NCI-H82 (cell line): ENCODE results near the gene UBE3A.
"Not testable (repeated sequence)": the region's sequence is repeated elsewhere in the genome, so short reads cannot be mapped to it uniquely, and the experiment has no call there.

Experiments
- DNase-seq: peaks from one replicate; lab custom pipeline; 2025; lab: John Stamatoyannopoulos, UW

The UBE3A gene

DNA sequence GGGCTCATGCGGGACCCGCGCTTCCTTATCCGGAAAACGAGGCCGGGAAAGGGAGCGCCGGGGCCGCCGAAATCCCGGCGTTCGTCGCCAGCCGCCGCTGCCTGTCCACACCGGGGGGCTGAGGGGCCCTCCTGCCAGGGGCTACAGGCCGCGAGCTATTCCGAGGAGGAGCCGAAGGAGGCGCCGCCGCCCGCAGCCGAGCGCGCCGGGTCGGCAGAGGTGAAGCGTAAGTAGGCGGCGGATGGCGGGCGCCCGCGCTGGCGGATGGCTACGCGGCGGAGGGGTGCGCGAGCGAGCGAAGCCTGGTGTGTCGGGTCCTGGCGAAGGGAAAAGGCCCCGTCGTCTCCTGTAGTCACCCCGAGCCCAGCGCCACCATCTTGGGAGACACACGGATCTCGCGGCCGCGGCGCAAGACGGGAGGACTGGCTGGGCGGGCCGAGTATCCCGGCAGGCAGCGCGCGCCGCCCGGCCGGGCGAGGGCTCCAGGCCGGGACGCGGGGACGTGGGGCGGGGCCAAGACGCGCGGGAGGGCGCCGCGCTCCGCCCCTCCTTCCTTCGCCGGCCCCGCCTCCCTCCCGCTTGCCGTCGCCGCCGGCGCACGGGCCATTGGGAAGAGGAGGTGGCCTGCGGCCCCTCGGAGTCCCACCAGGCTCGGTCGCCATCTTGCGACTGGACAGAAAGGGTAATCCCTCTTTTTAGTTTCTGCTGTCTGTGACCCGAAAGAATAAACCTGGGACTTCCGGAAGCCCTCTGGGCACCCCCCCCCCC is at the start of gene UBE3A:
Gene UBE3A (minus strand): TSS at position 424 of the 768 bp plus-strand sequence. CDS start 29,917 bp downstream, outside the sequence.
- DNase-seq: peak; percentile 94

DNA sequence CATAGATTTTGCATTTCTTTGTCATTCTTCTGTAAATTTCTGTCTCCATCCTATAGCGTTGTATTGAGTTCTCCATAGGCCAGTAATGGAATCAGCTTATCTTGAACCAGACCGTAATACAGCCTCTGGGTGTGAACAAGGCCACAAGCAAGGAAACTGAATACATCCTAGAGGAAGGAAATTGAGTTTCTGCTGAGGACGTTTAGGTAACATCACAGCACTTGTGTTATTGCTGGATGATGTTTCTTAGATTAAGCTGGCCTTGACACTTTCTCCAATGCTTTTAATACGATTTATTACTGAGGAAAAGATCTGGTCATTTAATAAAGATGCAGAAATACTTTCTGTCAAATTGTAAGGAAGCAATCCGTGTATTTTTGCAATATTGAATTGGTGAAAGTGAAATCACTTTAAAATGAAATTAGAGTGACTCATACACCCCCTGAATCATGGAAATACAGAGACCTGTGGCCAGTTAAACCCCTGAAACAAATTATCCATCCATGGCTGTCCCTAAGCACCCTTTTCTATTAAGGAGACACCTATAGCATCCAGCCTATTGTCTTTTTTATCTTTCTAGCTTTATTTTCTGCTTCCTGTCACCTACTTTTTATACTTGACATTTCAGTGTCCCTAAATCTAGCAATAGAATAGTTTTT is 48.5 kb upstream of the UBE3A start:
- DNase-seq: no peak

DNA sequence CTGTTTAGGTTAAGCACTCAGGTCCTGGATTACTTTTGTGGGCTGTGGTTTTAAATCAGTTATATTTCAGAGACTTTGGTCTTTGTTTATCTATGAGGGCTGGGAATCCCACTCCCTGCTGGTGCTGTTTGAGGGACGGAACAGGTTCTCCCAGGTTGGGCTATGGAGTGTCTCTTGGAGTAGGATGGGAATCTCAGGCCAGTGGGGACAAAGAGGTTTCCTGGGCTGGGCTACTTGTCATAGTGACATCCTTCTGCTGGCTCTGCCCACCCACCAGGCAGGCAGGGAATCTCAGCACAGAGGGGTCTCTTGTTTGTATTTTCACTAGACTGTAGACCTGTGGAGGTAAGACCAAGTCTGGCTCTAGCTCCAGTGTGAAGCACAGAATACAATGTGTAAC is 47.2 kb upstream of the UBE3A start:
- no peak for DNase-seq

DNA sequence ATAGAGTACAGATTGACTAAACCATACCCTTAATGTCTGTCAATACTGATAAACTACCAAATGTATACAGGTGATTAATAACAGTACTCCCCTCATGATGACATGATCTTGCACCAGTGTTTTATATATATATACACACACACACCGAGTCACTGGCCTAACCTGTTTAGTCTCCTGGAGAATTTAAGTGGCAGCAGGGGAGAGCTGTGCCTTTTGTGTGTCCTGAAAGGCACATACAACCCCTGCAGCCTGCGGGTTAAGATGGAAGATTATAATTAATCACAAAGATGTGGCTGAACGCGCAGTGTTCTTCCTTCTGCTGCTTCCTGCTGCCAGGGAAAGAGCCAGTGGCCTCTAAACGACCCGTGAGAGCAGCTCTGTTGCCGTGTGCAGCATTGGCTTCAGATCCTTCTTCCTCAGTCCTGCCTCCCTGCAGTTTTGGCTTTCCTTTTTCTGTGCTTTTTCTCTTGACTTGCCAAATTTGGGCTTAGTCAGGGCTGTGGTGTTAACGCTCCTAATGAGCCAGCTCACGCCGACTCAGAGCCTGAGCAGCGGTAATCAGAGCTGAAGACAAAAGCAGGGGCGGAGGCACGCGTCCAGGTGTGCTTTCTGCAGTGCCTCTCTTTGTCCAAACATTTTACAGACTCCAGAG is 42.5 kb upstream of the UBE3A start:
- DNase-seq: peak; percentile 59

DNA sequence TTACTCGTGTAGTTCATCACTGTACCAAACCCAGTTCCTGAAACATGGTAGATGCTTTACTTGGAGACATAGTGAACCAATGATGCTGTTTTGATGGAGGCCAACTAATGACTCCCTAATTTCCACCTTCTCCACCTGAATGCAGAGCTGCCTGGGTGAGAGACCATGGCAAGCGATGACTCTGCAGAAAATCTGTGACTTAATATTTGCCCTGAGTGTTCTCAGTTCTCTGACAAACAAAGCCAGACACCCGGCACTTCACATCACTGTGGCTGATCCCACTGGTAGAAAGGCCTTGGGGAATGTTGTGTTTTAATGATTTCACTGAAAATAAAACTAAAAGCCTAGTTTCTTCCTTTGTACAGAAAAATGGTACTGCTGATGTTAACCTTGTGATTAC is 39.5 kb upstream of the UBE3A start:
- DNase-seq: no peak

DNA sequence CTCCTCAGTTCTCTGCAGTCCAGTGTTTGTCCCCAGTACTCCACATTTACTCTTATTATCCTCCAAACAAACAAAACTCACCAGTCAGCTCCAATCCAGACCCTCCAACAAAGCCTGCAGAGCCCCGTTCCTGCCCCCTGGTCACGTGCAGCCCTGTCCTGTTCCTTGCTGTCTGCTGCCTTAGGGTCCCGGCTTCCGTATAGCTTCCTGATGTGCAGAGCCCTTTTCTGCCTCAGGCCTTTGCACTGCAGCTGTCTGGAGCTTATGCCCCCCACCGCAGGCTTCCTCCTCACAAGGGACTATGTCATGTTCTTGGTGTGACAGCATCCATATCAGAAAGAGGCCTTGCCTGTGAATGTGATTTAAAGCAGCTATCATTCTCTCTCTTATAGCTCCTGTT is 39.0 kb upstream of the UBE3A start:
- DNase-seq: no peak

DNA sequence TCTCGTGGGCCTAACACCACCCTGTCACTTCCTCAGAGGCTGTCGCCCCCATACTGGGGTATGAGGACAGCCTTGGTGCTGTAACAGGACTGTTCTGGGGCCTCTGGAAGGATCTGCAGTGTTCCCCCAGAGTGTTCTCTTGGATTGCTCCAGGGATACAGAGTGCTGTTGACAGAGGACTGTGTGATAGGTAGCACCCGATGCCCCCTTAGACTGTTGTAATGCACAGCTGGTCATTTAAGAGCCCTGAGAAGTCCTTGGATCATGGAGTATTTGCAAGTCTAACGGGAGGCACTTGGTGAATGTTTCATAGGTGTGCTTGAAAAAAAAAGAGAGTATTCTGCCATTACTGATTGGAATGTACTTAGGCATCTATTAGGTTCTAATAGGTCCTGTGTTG is 35.4 kb upstream of the UBE3A start:
- DNase-seq: no peak

DNA sequence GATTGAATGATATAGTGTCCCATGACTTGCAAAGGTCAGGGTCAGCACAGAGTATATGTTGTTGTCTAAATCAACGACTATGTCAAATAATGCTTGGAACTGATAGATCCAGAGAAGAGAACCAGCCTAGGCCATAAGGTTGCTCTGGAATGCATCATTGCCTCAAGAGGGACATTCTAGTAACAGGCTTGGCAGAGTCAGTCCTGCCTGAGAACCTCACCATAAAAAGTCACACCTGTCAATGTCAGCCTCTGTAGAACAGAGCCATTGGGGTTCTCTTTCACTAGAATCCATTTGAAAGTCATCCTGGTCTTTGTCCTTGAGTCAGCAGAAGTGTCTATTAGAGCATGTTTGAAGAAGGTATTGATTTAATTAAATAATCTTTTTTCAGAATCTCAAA is 31.4 kb upstream of the UBE3A start:
- no peak for DNase-seq

DNA sequence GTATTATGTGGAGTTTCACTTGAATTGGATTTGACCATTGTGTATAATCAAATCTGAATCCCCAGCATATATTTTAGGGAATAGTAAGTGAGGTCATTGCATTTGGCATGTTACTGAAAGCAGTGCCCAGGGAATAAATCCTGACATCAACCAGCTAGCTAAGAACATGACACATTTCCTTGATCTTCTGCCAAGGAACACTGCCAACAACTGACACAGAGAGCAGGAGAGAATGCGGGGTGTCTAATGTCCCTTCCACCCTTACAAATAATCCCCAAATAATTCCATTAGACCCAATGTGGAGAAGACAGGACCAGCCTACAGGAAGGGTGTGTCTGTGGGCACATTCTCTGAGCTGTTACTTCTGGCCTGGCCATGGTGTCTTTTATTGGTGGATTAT is 30.6 kb upstream of the UBE3A start:
- DNase-seq: no peak

DNA sequence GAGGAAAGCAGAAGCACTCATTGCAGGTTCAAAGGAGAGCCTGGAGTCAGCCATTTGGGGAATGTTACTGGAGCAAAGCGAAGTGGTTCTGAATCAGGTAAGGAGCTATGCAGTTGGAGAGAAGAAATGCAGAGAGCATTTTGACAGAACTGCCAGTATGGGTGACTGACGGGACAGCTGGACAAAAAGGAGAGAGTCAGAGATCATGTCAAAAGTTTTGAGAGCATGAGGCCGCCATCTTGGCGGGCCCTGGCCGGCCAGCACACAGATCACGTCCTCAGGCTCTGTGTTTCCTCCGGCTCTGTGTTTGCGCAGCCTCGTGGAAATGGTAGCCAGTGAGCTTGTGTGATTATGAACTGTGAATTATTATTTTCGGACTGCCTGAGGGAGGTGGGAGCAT is 29.8 kb upstream of the UBE3A start:
- DNase-seq: no peak

DNA sequence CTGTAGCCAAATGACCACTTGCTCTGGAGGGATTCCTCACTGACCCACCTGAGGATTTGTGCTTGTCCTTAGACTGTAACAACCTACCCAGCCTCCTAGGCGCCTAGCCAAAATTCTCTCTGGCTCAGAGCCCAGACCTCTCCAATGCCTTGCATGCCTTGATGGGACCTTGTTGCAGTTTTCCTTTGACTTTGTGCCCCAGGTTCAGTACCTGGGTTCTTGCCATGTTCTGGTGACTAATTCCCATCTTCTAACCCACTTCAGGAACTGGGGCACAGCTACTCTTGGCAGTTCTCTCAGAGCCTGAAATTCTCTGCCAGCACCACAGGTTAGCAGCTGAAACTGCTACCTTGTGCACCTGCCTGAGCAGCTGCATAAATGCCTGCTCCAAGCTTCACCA is 27.0 kb upstream of the UBE3A start:
- DNase-seq: no peak

DNA sequence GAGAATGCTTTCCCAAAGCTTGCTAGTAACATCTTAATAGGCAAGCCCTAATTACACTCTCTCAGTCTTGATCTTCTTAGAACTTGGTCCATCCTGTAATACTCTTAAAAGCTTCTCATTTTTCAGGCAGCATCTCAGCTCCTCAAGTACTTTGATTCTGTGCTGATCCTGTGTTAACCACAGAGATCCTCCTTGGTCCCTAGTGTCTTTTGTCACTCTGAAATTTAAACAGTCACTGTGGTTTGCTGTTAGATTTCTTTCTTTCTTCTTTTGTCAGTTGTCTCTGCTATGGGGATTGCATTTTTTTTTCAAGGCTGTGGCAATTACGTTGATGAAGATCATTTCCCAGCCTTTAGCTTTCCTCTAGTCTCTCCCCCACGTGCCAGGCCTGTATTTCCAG is 26.0 kb upstream of the UBE3A start:
- peak; percentile 33 for DNase-seq

DNA sequence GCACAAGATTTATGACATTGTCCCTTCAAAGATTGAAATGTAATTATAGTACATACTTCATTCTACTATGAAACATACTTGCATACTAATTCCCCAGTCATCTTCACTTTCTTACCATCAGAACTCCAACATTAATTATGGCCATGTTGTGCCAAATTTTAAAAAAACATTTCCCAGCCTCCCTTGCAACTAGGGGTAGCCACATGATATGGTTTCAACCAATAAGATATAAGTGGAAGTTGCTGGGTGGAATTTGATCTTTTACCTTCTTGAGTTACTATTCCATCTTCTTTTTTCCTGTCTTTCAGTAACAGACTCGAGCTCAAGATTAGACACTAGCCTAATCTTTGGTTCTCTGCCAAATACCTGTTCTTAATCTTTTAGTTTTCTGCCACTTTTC is 25.6 kb upstream of the UBE3A start:
- DNase-seq: no peak

DNA sequence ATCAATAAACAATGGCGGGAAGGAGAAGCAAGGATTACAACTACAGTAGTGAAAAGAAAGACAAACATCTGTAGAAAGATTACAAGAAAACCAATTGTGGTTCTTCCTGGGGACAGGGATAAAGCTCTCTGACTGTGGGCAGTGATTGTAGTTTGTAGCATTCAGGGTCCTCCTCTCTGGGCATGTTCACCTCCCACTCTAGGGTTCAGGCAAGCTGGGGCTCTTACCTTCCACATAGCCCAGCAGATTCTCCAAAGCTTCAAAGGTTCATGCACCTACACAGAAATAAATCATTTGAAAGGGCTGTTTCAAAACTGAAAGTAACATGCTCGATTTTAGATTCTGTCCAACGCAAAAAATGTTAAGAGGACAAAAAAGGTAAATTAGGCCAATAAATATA is 17.4 kb upstream of the UBE3A start:
- no peak for DNase-seq

DNA sequence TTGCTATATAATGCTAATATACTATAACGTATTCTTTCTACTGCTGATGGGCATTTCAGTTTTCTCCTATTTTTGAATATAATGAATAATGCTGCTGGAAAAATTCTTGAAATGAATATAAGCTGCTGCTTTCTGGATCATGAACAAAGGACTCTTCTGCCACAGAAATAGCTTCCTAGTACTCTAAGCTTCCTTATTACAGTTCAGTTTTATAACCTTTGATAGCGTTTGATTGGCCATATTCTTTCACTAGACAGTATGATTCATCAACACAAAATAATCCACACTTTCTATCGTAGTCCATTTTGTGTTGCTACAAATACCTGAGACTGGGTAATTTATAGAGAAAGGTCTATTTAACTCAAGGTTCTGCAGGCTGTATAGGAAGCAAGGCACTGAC is 16.4 kb upstream of the UBE3A start:
- DNase-seq: no peak

DNA sequence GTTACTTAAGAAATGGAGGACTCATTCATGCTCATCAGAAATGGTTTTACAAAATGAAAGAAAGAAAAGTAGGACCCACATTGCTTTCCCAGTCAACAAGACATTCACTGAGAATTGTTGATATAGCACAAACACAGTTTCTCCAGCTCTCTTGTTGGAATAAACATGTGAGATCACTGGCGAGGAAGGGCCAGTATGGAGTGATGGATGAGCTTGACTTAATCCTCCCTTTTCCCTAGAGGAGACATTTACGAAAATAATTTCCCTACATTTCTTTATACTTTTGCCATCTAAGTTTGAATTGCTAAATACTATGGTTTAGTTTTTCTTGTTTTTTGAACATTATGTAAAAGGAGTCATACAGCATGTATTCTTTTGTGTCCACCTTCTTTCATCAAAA is 15.9 kb upstream of the UBE3A start:
- no peak for DNase-seq

DNA sequence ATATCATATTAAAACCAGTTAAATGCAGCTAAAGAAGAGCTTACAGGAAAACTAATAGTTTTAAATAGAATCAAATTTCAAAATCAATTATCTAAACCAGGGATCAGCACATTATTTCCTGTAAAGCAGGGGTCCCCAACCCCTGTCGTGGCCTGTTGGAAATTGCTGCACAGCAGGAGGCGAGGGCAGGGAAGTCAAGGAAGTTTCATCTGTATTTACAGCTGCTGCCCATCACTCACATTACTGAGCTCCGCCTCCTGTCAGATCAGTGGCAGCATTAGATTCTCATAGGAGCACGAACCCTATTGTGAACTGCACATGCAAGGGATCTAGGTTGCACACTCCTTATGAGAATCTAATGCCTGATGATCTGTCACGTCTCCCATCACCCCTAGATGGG is 14.4 kb upstream of the UBE3A start:
- DNase-seq: not testable (repeated sequence)

DNA sequence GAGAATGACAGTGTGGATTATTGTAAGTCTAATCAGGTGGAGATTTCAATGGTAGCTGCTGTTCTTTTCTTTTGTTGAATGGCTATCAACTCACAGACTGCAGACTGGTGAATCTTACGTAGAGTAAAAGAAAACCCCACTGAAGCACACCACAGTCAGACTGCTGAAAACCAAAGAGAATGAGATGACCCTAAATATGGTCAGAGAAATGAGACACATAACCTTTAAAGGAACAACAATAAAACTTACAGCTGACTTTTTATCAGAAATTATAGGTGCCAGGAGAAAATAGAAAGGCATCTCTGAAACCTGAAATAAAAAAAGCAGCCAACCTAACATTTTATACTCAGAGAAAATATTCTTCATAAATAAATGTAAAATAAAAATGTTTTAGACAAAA is 12.7 kb upstream of the UBE3A start:
- no peak for DNase-seq

DNA sequence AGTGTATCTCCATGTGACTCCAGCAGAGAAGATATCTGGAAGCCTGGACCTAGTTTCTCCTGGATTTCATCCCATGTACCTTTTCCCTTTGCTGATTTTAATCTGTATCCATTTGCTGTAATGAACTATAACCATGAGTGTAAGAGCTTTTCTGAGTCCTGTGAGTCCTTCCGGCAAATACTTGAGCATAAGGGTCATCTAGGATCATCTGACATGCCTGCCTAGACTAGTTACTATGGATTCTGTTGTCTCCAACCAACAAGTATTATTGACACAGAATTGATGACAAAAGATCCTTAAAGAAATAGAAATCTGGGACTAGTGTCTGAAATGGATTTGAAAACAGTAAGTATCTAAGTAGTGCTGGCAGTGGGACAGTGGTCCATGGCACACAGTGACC is 11.3 kb upstream of the UBE3A start:
- DNase-seq: no peak

DNA sequence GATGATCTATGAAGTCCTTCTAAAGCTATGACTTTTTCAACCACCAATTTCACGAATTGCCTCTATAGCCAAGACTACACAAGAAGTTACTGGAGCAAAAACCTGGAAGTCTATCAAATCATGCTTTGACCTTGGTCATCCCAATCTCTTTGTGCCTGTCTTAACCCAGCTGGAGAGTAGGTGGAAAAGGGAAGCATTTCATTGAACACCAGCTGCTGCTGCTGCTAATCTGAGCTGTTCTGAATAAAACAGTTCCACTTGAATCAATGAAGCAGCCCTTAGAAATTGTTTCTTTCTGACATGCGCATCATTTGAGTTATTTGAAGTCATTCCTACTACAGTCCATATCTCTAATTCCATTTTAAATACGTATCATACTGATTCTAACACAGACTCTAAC is 7.3 kb upstream of the UBE3A start:
- peak; percentile 22 for DNase-seq

DNA sequence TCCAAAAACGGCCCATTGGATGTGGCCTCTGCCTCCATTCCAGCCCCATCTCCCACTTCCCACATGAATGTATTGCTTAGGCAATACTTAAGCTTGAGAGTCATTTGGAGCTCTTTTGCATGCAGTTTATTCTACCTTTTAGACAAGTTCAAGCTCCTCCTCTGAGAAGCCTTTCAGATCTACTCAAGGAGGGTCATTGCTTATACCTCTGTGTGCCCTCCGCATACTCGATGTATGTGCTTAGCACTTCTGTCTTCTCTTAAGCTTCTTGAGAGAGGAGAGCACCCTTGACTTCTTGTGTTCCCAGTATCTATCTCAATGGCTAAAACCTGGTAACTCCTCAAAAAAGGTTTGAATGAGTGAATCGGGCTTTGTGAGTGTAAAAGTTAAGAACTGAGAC is 6.6 kb upstream of the UBE3A start:
- DNase-seq: no peak

DNA sequence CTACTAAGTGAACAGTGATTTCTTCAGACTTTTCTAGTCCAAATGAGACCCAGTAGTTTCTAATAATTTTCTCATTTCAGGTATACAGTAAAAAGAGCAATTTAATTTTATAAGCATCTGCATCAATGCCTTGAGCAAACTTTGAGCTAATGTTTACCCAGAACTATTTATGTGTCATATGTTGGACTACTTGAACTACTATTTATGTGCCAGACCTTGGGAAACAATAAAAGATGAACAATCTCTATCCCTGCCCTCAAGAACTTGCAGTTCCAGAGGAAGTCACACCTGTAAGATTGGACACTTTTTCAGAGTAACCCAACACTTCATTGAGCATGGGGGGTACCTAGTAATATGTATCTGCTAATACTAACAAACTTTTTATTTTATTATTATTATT is 2.3 kb upstream of the UBE3A start:
- no peak for DNase-seq

DNA sequence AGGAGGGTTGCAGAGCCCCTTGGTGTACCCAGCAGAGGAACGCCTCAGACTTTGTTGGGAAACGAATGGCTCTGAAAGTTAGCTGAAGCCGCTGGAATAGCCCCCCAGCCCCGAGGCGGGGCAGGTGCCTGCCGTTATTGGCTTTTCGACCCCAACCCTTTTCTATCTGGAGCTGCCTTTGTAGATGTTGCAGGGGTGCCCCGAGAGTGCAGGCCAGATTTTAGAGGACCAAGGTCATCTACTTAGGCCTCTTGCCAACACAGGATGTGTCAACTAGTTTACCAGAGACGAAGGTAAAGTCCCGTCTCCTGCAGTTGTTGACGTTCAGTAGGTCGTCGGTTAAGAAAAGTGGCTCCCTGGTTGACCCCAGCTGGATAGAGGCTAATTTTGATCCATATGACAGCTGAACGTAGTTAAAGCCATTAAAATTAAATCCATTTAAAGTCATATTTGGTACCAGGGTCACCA is 579 bp upstream of the UBE3A start:
- DNase-seq: peak; percentile 57
